ENCODE data around the gene FCN3. TPM values are rescaled to one million over a fixed set of nuclear protein-coding genes. Genes with fewer than 3 reads are reported as not detected.

Gene FCN3
- total RNA-seq, 1 experiment from 2014 or later = 0.22 TPM

DNA sequence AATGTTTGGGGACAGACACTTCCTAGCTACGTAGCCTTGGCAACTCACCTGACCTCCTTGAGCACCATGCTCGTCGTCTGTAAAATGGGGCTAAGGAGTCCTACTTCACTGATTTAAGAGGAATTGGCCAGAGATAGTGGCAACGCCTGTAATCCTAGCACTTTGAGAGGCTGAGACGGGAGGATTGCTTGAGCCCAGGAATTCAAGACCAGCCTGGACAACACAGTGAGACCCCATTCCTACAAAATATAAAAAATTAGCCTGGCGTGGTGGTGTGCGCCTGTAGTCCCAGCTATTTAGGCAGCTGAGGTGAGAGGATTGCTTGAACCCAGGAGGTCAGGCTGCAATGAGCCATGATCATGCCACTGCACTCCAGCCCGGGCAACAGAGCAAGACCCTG, 28.3 kb downstream of the FCN3 start:
- no peak overlapping the region for H3K23ac ChIP-seq (ENCODE audit: insufficient read length, low read depth, low read length)
- no peak overlapping the region for H2AK5ac ChIP-seq (ENCODE audit: insufficient read length, low read length)
- no peaks in the 10 kb centered on the region; the same call in 1 of the 2 replicates for H3K4me1 ChIP-seq (ENCODE audit: insufficient read depth, low read length)
- DNase-seq = no peak
- H3K27ac Mint-ChIP-seq = peak overlapping the region in 1 of 3 experiments; percentile 1; a peak in 1 of 7 replicates
- no peak overlapping the region for H2BK12ac ChIP-seq (ENCODE audit: insufficient read length, low read depth, low read length)
- H3K79me2 ChIP-seq (ENCODE audit: insufficient read depth, low read length) = no peaks in the 10 kb centered on the region; the same call in 1 of the 2 replicates
- H3T11ph ChIP-seq (ENCODE audit: low read length) = no peak overlapping the region
- no peak overlapping the region for H2BK5ac ChIP-seq (ENCODE audit: insufficient read length, low read length)
- peaks cover 19% of the 10 kb centered on the region for H3K23me2 ChIP-seq (ENCODE audit: insufficient read length, low read depth, low read length, poor library complexity, severe bottlenecking)
- no peaks in the 10 kb centered on the region for H3K9me3 ChIP-seq (ENCODE audit: control insufficient read depth, low read depth, low read length)
- no peak overlapping the region for H3K27ac ChIP-seq (ENCODE audit: insufficient read length, low read depth, low read length)
- no peaks in the 10 kb centered on the region for H3K27me3 ChIP-seq (ENCODE audit: insufficient read depth, low read length)
- H3K79me1 ChIP-seq (ENCODE audit: insufficient read depth, low read depth, low read length, poor library complexity, severe bottlenecking) = no peaks in the 10 kb centered on the region
- no peak overlapping the region for H2BK120ac ChIP-seq (ENCODE audit: low read depth, low read length, poor library complexity, severe bottlenecking)
- no peak overlapping the region for H4K8ac ChIP-seq (replicated peaks; ENCODE audit: insufficient read length, low read depth, low read length)
- H3K4me3 Mint-ChIP-seq = no peak overlapping the region
- no peak overlapping the region for H3K18ac ChIP-seq (ENCODE audit: insufficient read length, low read depth, low read length)
- H3K9ac ChIP-seq (ENCODE audit: extremely low read depth, insufficient read length, low read length) = no peak overlapping the region
- H4K91ac ChIP-seq (ENCODE audit: insufficient read length, low read depth, low read length) = no peak overlapping the region
- H3K14ac ChIP-seq (ENCODE audit: insufficient read depth, low read length) = no peak overlapping the region
- TF ChIP-seq, protein P1, sequence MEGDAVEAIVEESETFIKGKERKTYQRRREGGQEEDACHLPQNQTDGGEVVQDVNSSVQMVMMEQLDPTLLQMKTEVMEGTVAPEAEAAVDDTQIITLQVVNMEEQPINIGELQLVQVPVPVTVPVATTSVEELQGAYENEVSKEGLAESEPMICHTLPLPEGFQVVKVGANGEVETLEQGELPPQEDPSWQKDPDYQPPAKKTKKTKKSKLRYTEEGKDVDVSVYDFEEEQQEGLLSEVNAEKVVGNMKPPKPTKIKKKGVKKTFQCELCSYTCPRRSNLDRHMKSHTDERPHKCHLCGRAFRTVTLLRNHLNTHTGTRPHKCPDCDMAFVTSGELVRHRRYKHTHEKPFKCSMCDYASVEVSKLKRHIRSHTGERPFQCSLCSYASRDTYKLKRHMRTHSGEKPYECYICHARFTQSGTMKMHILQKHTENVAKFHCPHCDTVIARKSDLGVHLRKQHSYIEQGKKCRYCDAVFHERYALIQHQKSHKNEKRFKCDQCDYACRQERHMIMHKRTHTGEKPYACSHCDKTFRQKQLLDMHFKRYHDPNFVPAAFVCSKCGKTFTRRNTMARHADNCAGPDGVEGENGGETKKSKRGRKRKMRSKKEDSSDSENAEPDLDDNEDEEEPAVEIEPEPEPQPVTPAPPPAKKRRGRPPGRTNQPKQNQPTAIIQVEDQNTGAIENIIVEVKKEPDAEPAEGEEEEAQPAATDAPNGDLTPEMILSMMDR (conservative IDR thresholded peaks at IDR 0.05) = no peak
- H3K36me3 Mint-ChIP-seq (ENCODE audit: insufficient read depth in 1 of 3, low read depth in 3 of 3) = peaks cover 5 to 18% (median 12%) of the 10 kb centered on the region in 3 experiments; a peak in 5 of 7 replicates
- H3K56ac ChIP-seq (ENCODE audit: insufficient read length, low read depth, low read length) = no peak overlapping the region
- H3K4me1 Mint-ChIP-seq = peaks cover 30 to 32% of the 10 kb centered on the region in 2 experiments
- peaks cover 16% of the 10 kb centered on the region for H3K27me3 Mint-ChIP-seq (ENCODE audit: low read depth)
- no peak overlapping the region for H3K4me2 ChIP-seq (ENCODE audit: insufficient read depth, insufficient read length, low read length)
- H3K4ac ChIP-seq (ENCODE audit: low read depth, low read length) = no peak overlapping the region
- no peak overlapping the region for H2BK15ac ChIP-seq (ENCODE audit: low read depth, low read length)
- no peak overlapping the region for H4K5ac ChIP-seq (ENCODE audit: insufficient read length, low read depth, low read length)
- H2BK20ac ChIP-seq (ENCODE audit: low read depth, low read length, poor library complexity, severe bottlenecking) = no peak overlapping the region
- no peak overlapping the region for H2AFZ ChIP-seq (ENCODE audit: low read length)
- WGBS (ENCODE audit: extremely low coverage, insufficient read length, low lambda C conversion rate) = no CpG with 5 or more reads among the region's 8 CpGs
- H4K20me1 ChIP-seq (ENCODE audit: control insufficient read depth, insufficient read depth, insufficient read length) = peaks cover 4% of the 10 kb centered on the region
- H3K9me3 Mint-ChIP-seq = no peaks in the 10 kb centered on the region

Measured in H9 (cell line).